ENCODE data around the gene COX4I2.
A peak's percentile ranks its signal among the peaks of the same experiment; 100 is the strongest.
"Not testable (repeated sequence)": the region's sequence is repeated elsewhere in the genome, so short reads cannot be mapped to it uniquely, and the experiment has no call there.

Gene COX4I2

DNA sequence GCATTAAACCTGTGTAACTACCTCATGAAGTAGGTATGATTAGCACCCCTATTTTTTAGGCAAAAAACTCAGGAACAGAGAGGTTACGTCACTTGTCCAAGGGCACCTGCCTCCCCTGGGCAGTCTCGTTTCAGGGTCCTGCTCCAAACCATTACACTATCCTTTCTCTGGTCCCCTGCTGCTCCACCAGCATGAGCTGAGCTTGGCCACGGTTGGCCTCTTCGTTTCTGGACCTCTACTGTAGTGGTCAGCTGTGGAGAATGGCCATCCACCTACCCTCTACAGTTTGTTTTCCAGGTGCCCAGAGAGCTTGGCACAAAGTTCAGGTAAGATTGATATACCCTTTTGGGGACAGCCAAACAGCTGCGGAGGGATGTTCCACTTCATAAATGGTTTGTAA is 16.8 kb downstream of the COX4I2 start:
- no peak for DNase-seq (ENCODE audit: low read depth, low spot score)

GRCh38 chr20:31661625-31662371 is 24.1 kb downstream of the COX4I2 start:
- DNase-seq (ENCODE audit: low read depth, low spot score) = peak; percentile 33

GRCh38 chr20:31662372-31662854 is 24.7 kb downstream of the COX4I2 start:
- DNase-seq (ENCODE audit: low read depth, low spot score) = no peak

DNA sequence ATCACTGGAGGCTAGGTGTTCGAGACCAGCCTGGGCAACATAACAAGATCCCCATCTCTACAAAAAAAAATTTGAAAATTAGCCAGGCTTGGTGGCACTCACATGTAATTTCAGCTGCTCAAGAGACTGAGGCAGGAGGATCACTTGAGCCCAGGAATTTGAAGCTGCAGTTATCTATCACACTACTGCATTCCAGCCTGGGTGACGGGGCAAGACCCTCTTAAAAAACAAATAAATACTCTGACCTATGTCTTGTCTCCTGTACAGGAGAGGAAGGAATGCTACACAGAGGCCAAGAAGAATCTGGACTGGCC is 25.8 kb downstream of the COX4I2 start:
- no peak for DNase-seq (ENCODE audit: low read depth, low spot score)

GRCh38 chr20:31663838-31664695 is 26.4 kb downstream of the COX4I2 start:
- DNase-seq (ENCODE audit: low read depth, low spot score) = no peak

DNA sequence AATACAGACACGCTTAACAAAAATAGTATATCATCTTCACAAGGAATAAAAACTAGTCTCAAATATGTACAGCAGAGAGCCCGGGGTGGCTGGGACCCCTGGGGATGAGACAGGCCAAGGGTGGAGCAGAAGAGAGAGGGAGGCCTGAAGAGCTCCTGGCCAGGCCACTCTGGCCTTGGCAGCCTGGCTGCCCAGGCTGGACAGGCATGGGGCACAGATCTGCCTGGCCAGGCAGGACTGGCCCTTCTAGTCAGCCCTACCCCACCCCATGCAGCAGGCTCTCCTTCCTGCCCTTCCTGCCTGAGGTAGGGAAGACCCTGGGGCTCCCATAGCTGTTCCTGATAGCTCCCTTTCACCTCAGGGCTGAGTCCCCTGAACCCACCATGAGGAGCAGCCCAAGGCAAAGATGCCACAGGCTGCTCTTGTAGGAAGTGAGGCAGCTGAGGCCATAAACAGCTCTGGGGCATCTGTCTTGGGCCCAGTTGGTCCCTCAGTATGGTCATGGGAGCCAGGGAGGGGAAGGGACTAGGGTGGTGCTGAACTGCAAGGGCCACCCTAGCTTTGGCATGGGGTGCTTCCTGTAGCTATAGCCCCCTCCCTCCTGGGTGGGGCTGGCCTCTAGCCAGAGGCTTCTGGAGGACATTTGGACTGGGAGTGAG is 27.1 kb downstream of the COX4I2 start:
- no peak for DNase-seq (ENCODE audit: low read depth, low spot score)

DNA sequence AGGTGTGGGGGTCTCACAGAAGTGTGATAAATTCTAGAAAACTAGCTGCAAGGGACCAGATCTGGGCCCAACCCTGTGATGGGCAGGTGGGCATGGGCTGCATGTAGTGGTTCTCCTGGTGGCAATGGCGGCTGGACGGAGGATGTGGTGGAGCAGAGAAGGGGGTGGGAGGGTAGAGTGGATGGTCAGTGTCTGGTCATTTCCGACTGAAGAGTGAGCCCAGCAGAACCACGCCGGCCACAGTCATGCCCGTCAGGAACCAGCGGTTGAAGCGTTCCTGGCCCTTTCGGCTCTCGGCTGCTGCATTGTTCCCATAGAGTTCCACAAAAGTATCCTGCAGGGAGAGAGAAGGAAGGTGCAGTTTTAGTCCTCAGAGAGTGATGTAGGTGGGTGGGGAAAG is 28.0 kb downstream of the COX4I2 start:
- no peak for DNase-seq (ENCODE audit: low read depth, low spot score)

GRCh38 chr20:31666258-31667042 is 28.7 kb downstream of the COX4I2 start:
- DNase-seq (ENCODE audit: low read depth, low spot score) = no peak

DNA sequence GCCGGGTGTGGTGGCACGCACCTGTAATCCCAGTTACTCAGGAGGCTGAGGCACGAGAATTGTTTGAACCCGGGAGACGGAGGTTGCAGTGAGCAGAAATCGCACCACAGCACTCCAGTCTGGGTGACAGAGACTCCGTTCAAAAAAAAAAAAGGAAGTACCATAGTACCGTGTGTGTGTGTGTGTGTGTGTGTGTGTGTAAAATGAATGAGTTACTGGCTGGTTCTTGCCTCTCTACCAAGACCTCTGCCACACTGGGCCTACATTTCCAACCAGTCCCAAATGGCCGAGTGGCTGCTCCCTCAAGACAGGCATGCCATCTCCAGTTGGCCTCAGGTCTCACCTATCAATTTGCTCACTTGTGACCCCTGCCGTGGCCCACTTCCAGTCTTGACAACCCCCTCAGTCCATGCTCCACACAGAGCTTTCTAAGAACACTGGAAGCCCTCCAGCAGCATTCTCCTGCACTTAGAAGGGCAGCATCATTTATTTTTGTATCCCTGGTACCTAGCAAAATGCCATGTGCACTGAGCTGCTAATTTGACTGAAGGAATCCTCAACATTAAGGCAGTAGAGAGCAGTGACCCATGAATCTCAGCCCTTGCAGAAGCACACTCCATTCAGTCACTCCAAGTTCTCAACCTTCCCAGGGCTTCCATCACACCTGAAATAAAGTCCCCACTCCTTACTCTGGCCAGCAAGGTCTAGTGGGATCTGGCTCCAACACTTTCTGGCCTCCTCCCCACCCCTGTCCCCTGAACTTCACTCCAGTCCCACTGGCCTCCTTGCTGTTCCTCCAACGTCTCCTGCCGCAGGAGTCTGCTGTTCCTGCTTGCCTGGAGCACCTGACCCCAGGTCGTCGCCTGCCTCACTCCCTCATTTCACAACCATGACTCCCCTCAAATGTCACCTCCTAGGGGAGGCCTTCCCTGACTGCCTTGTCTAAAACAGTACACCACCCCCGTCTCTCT is 29.9 kb downstream of the COX4I2 start:
- no peak for DNase-seq (ENCODE audit: low read depth, low spot score)

- not testable (repeated sequence) for DNase-seq (ENCODE audit: low read depth, low spot score)
These were observed 31.2 kb downstream of the COX4I2 start for GRCh38 chr20:31668944-31669343.

- no peak for DNase-seq (ENCODE audit: low read depth, low spot score)
These were observed 32.2 kb downstream of the COX4I2 start for GRCh38 chr20:31669876-31670275.

- no peak for DNase-seq (ENCODE audit: low read depth, low spot score)
These were observed 32.9 kb downstream of the COX4I2 start for GRCh38 chr20:31670371-31671228.

- DNase-seq (ENCODE audit: low read depth, low spot score) = no peak
These were observed 33.6 kb downstream of the COX4I2 start for GRCh38 chr20:31671324-31671723.

DNA sequence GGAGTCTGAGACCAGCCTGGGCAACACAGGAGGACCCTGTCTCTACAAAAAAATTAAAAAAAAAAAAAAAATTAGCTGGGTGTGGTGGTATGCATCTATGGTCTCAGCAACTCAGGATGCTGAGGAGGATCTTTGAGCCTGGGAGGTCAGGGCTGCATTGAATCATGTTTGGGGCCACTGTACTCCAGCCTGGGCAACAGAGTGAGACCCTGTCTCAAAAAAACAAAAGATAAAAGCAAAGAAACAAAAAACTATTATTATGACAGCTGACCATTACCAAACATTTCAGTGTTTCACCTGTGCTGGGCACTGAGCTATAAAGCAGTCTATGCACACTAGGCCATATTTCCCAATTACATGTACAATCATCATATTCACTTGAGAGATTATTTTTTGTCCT is 35.7 kb downstream of the COX4I2 start:
- DNase-seq (ENCODE audit: low read depth, low spot score) = no peak

DNA sequence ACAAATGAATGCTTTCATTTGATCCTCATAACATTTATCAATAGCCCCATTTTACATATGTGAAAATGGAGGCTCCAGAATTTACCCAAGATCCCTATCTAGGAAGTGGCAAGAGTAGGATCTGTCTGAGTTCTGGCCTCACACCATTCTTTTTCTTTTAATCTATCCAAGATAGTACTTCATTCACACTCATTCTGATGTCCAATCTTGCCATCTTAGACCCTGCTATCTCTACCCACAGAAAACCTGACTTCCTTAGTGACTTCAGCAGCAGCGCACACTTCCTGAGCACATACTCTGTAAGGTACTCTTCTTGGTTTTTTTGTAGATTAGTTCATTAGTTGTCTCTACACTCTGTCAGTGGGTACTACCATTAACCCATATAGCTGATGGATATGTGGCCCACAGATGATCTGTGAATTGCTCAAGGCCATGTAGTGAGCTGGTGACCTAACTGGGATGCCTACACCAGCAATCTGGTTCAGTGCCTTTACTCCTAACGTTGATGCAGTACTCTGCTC is 36.3 kb downstream of the COX4I2 start:
- DNase-seq (ENCODE audit: low read depth, low spot score) = no peak

- DNase-seq (ENCODE audit: low read depth, low spot score) = no peak
These were observed 37.4 kb downstream of the COX4I2 start for GRCh38 chr20:31674895-31675827.

DNA sequence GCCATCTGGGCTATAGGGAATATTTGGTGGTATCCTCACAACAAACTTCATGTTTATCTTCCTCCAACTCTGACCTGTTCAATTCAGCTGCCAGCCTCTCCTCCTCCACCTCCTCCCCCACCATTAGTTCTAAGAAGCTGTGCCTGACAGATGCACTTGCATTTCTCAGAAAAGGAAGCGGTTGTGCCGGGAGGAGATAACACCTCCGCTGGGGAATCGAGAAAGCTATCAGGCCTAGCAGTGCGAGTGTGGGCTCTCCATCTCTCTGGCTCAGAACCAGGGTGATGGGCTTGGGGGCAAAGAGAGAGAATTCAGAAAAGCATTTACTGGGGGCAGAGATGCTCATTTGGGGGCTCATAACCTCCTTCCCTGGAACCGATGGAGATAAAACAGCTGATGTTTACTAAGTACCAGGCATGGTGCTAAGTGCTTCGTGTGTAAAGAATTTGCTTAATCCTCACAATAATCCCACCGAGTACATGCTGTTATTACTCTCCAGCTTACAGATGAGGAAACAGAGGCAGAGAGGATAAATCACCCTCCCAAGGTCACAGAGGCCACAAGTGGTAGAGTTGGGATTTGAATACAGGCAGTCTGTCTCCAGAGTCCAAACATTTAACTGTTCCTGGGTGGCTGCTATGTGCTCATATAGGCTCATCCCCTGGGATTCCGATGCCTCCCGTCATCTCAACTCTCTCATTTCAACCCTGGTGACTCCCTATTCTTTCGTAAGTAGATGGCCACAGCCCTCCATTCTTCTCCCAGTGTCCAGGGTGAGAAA is 38.3 kb downstream of the COX4I2 start:
- DNase-seq (ENCODE audit: low read depth, low spot score) = no peak

All from iPS DF 19.7 (cell line).